Left cardiac atrium (tissue), 4 donors: ENCODE data around the gene TAS2R1. TPM values are rescaled to one million over a fixed set of nuclear protein-coding genes. Genes with fewer than 3 reads are reported as not detected.

Source experiments
- ATAC-seq, 2 donors: fragments of 200-7000 bp; cut with Tn5 transposase; one replicate each; pipeline ENCODE4 v1.9.1; 2020; ENCODE audit warnings: mild to moderate bottlenecking in 2 of 2, moderate library complexity in 2 of 2
- DNase-seq: peaks from one replicate; pipeline ENCODE4 v3.0.0-alpha.2; 2020
- intact Hi-C, 2 donors: fragments of 100-400 bp; cut with DNase I; formaldehyde crosslinking; loops; one replicate each; pipeline versions ENCODE4 v1.14.1 to v1.15.1; 2022 to 2023
- long read RNA-seq: library from polyadenylated mRNA; unstranded; transcript quantifications from one replicate; pipeline ENCODE4 v2.0.0, GENCODE V29; 2021
- total RNA-seq, 2 donors: library from RNA; stranded (reverse); fragmentation: NEBNext Ultra II Directional; extraction: Animal tissue kit (Norgen Biotek cat#: 25700); gene quantifications; one replicate each; pipeline ENCODE4 v1.2.1, GENCODE V29; 2021
- donor health status: DM: no; HTN: yes; CAD: no.
- donor health status: DM: no; HTN: yes; CAD: no; lungs with severe emphysema.
- donor health status: DM: yes; HTN: yes; CAD: no.
- donor health status: Dilated cardiomyopathy.

The TAS2R1 gene
- total RNA-seq, result not detected
- long read RNA-seq, result 0 reads

DNA sequence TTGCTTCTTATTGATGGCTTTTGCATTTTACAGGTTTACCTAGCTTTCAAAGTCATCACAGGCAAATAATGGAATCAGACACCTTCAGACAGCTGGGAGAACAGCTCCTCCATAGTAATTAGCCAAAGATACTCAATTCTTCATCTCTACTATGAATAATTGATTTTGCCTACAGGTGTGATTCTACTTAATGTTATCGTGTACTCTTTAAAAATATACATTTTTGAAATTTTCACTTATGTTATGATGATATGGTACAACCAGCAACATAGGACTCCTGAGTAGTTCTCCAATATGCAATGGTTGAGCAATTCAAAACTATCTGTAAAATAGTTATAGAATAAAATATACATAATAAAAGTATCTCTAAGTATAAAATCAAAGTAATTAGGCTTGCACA, at the start of gene TAS2R1:
TAS2R1 (minus strand) TSS at position 101 of the 400 bp plus-strand sequence. CDS start 319 bp downstream, outside the sequence.
- ATAC-seq, result no peak
- DNase-seq, result no peak

GRCh38 chr5:9670371-9670770, 40.2 kb upstream of the TAS2R1 start:
- intact Hi-C loops, result no loop called here
- DNase-seq (no peak), ATAC-seq (no peak)

More for the DNA sequence above, at the start of gene TAS2R1:
- intact Hi-C loops, result no loop called here

- ATAC-seq (no peak), DNase-seq (no peak)
- intact Hi-C loops, result no loop called here
These were observed 37.8 kb upstream of the TAS2R1 start for GRCh38 chr5:9667906-9668305.

DNA sequence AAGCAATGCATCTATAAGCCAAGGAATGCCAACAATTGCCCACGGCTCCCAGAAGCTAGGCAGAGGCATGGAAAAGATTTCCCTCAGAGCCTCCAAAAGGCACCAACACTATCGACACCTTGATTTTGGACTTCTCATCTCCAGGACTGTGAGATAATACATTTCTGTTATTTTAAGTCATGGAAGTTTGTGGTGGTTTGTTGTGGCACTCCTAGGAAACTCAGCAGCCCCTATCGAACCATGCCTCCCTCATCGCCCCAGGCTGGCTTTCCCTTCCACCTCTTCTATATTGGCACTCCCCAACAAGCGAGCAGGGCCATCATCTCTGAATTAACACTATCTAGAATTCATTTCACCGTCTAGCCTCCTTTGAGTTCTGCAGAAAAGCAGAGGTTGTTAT, 33.7 kb upstream of the TAS2R1 start:
- DNase-seq (no peak), ATAC-seq (no peak)
- intact Hi-C loops, result no loop called here

DNA sequence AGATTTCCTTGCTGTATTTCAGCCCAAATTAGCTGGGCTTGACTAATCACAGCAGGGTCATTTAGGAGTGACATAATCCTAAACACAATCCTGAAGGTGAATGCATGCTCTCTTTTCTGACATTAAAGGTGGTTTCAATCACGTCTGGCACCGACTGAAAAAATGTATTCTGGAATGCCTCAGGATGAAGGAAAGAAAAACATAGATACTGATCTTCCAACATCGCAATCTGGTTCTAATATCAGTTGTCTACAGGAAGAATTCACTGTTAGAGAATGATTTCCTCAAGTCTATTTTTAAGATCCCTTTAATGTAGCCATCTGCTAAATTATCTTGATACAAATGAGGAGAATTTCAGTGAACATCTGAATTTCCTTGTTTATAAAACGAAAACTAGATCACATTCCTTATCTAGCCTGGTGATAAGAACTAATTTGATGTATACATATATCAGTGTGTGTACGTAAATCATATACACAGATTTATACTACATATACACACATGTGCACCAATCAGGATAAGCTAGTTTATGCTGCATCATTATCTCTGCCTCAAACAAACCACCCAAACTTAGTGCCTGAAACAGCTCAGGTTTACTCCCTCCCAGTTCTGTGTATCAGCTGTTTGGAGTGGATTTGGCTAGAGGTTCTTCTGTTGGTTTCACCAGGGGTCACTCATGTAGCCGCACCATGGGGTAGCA, 31.3 kb upstream of the TAS2R1 start:
- intact Hi-C loops, result no loop called here
- ATAC-seq (no peak), DNase-seq (no peak)

- intact Hi-C loops, result no loop called here
- DNase-seq, result no peak
- ATAC-seq, result no peak
These were observed 28.6 kb upstream of the TAS2R1 start for GRCh38 chr5:9658706-9659105.

DNA sequence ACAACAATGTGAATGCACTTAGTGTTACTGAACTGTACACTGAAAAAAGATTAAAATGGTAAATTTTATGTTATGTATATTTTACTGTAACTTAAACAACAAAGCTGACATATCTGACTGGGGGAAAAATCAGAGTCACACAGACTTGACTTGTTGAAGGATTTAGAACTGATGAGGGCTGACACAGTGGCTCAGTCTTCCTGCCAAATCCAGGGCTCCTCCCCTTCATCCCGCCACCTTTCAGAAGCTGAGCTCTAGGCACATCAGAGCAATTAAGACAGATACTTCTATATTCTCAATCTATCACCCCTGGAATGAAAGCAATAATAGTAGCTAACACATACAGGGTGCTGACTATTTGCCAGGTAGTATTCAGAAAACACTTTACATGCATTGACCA, 27.7 kb upstream of the TAS2R1 start:
- ATAC-seq, result no peak
- no peak for DNase-seq
- intact Hi-C loops, result no loop called here

DNA sequence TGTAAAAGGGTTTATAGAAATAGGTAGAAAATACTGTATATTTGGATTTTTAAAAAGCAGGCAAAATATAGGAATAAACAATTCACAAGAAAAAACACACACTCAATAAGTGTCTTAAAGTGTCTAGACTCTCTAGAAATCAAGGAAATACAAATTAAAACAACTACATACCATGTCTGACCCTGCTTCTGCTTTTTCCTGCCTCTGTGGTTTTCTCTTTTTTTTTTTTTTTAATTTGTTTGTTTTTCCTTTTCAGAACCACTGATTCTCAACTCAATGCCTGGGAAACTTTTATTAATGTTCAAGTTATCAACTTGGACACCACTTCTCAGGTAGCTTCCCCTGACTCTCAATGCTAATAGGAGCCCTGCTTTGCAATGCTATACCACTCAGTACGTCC, 25.5 kb upstream of the TAS2R1 start:
- no peak for DNase-seq
- no peak for ATAC-seq
- intact Hi-C loops, result no loop called here

DNA sequence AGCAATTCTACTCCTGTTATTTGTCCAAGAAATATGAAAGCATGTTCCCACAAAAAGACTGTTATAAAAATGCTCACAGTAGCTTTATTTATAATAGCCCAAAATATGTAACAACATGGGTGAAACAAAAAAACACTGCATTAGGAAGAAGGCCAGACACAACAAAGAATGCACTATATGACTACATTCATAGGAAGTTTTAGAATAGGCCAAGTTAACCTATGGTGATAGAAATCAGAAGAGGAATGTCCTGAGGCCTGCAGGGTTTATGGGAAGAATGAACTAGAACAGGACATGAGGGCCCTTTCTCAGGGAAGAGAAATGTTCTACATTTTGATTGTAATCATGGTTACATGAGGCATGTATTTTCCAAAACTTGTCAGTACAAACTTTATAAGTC, 24.7 kb upstream of the TAS2R1 start:
- DNase-seq (no peak), ATAC-seq (no peak)
- intact Hi-C loops, result no loop called here

- peak; percentile 75 for DNase-seq
- intact Hi-C loops, result no loop called here
- peak; percentile 71 to 97 for ATAC-seq
These were observed 23.7 kb upstream of the TAS2R1 start for GRCh38 chr5:9653811-9654210.

GRCh38 chr5:9653061-9653460, 22.9 kb upstream of the TAS2R1 start:
- ATAC-seq (no peak), DNase-seq (no peak)
- intact Hi-C loops, result no loop called here

DNA sequence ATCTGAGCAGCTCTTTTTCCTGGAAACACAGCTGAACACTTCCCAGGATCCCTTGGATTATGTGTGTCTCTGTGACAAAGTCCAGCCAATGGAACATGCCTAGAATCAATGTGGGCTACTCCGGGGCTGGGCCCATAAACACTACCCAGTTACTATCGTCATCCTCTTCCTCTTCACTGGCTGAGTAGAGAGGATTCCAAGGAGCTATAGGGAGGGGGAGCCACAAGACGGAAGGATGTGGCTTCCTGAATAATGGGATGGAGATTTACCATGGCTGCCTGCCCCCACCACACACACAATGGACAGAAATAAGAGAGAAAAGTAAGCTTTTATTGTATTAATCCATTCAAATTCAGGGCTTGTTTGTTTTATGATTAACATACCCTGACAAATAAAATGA, 22.1 kb upstream of the TAS2R1 start:
- DNase-seq (no peak), ATAC-seq (no peak)
- intact Hi-C loops, result no loop called here

- intact Hi-C loops, result no loop called here
- DNase-seq (no peak), ATAC-seq (no peak)
These were observed 16.7 kb upstream of the TAS2R1 start for GRCh38 chr5:9646843-9647242.

DNA sequence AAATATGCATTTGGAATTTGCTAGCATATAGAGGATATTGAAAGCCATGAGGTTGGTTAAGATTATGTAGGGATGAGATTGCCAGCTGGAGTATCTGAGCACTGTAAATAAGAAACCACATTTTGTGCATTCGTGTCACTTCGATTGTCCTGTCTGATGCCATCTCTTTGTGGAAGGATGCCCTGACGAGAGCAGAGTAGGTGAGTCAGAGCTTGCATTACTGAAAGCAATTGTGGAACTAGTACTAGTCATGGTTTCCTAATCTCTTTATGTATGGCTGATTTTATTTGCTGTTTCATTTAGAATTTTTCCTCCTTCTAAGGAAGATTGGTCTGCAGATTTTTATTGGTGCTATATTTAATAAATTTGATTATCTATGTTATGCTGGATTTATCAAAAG, 14.5 kb upstream of the TAS2R1 start:
- ATAC-seq (no peak), DNase-seq (no peak)
- intact Hi-C loops, result no loop called here

DNA sequence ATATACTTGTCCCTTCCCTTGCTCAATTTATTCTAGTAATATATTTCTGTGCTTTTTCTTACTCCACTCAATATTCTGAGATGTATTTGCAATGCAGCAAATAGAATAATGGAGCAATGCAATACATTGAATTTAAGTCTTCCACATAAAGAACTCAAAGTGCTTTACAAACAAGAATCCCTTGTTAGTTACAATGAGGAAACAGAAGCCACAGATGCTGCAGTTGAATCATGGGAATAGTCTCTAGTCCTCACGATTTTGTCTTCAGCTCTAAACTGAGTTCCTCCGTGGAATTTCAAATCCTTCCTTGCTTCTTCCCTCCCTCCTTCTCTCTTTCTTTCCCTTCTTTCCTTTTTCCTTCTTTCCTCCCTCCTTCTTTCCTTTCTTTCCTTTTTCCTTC, 12.5 kb upstream of the TAS2R1 start:
- DNase-seq (no peak), ATAC-seq (no peak)
- intact Hi-C loops, result no loop called here

DNA sequence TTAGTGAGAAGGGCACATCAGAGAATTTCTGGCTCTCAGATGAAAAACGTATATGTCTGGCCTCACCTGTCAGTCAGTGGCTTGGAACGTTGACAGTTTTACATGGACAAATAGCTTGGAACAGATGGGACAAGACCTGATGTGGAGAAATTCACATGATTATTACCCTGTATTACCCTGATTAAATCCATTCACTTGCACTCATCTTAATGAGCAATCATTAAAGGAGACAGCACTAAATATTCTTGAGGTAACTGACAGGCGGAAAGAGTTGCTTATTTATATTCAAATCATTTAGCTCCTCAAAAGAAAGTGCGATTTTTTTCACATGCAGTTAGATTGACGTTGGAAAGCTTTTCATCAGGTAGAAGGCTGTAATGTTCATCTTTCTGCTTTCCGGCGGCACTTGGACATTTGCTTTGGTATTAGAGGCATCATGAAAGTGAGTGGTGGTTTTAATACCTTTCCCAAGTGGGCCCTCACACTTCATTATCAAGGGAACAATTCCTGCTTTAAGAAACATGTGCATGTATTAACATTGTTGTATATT, 11.7 kb upstream of the TAS2R1 start:
- intact Hi-C loops, result no loop called here
- no peak for ATAC-seq
- no peak for DNase-seq

GRCh38 chr5:9632495-9632894, 2.3 kb upstream of the TAS2R1 start:
- intact Hi-C loops, result no loop called here

DNA sequence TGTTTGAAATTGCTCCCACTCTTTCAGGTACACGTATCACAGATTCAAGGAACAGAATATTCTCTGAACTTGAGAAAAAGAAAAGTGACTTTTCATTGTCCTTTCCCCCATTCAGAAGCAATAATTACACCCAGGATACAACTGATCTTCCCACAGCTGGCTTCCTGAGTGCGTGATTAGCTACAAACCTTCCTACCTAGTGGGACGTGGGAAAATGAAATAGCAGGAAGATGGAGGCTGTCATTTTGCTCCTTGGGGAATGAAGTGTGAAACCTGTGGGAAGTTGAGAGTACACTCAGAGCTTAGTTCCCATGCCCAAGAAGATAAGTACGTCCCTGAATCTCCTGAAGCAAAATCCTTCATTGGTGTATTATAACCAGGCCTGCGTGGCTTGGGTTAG, 2.6 kb downstream of the TAS2R1 start:
- no peak for DNase-seq
- intact Hi-C loops, result no loop called here

More at GRCh38 chr5:9632495-9632894, 2.3 kb upstream of the TAS2R1 start:
- ATAC-seq, result no peak
- no peak for DNase-seq

GRCh38 chr5:9626955-9627354, 3.2 kb downstream of the TAS2R1 start:
- ATAC-seq, result no peak
- no peak for DNase-seq
- intact Hi-C loops, result no loop called here

More for the DNA sequence above, 2.6 kb downstream of the TAS2R1 start:
- no peak for ATAC-seq

- intact Hi-C loops, result no loop called here
- DNase-seq, result no peak
- ATAC-seq, result no peak
These were observed 4.4 kb downstream of the TAS2R1 start for GRCh38 chr5:9625731-9626130.

GRCh38 chr5:9625286-9625685, 4.9 kb downstream of the TAS2R1 start:
- DNase-seq (no peak), ATAC-seq (no peak)
- intact Hi-C loops, result no loop called here
